Ascending aorta (tissue), 2 donors: ENCODE measurements around the gene SHLD2. TPM values are rescaled to one million over a fixed set of nuclear protein-coding genes. Genes with fewer than 3 reads are reported as not detected.

Source experiments
- DNase-seq, 2 donors: peaks; one replicate each; pipeline ENCODE4 v3.0.0-alpha.2; 2019; ENCODE audit warnings: low spot score in 2 of 2
- H3K27ac ChIP-seq, 2 donors: fragments of 200-600 bp; sonication (generic); one replicate each; pipeline ENCODE4 v1.5.1; 2016 to 2017; ENCODE audit warnings: mild to moderate bottlenecking in 1 of 2
- H3K27me3 ChIP-seq: fragments of 200-600 bp; sonication (generic); one replicate; pipeline ENCODE4 v1.5.1; 2017
- H3K36me3 ChIP-seq, 2 donors: fragments of 200-600 bp; sonication (generic); one replicate each; pipeline ENCODE4 v1.5.1; 2016
- H3K4me1 ChIP-seq, 2 donors: fragments of 200-600 bp; sonication (generic); one replicate each; pipeline ENCODE4 v1.5.1; 2016 to 2017; ENCODE audit warnings: mild to moderate bottlenecking in 1 of 2
- H3K4me3 ChIP-seq, 2 donors: fragments of 200-600 bp; sonication (generic); one replicate each; pipeline ENCODE4 v1.5.1; 2016 to 2017; ENCODE audit warnings: mild to moderate bottlenecking in 1 of 2
- H3K9me3 ChIP-seq, 2 donors: fragments of 200-600 bp; sonication (generic); one replicate each; pipeline ENCODE4 v1.5.1; 2016
- CTCF ChIP-seq, 3 experiments: fragments of 200-600 bp in 2 of 3; fragments of 450-650 bp in 1 of 3; sonication (generic) in 2 of 3; IDR thresholded peaks; one replicate each; pipeline ENCODE4 v1.5.1; 2016 to 2019; ENCODE audit warnings: antibody characterized with exemption in 3 of 3, mild to moderate bottlenecking in 1 of 3, moderate library complexity in 1 of 3
- intact Hi-C: fragments of 100-400 bp; cut with DNase I; formaldehyde crosslinking; loops from one replicate; pipeline ENCODE4 v1.15.1; 2023
- total RNA-seq: library from RNA; depleted of rRNA; stranded (reverse); fragments of >200 nt; gene quantifications from one replicate; pipeline ENCODE4 v1.1.0, GENCODE V29; 2016

The SHLD2 gene
- total RNA-seq, 1 donor from 2014 or later, result 19.7 TPM

GRCh38 chr10:87054373-87055295, 40.4 kb upstream of the SHLD2 start:
- no peaks in the 10 kb centered on the region for H3K4me1 ChIP-seq
- no peaks in the 10 kb centered on the region for H3K27me3 ChIP-seq
- H3K27ac ChIP-seq, result peak overlapping the region; percentile 18 to 25
- no peak for TF ChIP-seq CTCF (IDR thresholded peaks at IDR 0.05)
- intact Hi-C loops, result loop anchor here (5.0 kb wide), 1 partner anchor 112 kb away; no protein-coding TSS in a partner anchor
- DNase-seq, result no peak
- no peak overlapping the region for H3K4me3 ChIP-seq
- H3K36me3 ChIP-seq, result peaks cover 86 to 88% of the 10 kb centered on the region in 2 donors
- no peaks in the 10 kb centered on the region for H3K9me3 ChIP-seq

GRCh38 chr10:87058171-87058570, 36.8 kb upstream of the SHLD2 start:
- no peak for DNase-seq
- Histone ChIP-seq H3K9me3 (no peaks in the 10 kb centered on the region), H3K36me3 (peaks cover 85 to 88% of the 10 kb centered on the region in 2 donors), H3K4me1 (no peaks in the 10 kb centered on the region), H3K4me3 (no peak overlapping the region), H3K27ac (no peak overlapping the region), H3K27me3 (no peaks in the 10 kb centered on the region)
- intact Hi-C loops, result loop anchor here (5.0 kb wide), 1 partner anchor 116 kb away; no protein-coding TSS in a partner anchor
- TF ChIP-seq CTCF (IDR thresholded peaks at IDR 0.05), result no peak

- H3K36me3 ChIP-seq, result peaks cover 88 to 90% of the 10 kb centered on the region in 2 donors
- intact Hi-C loops, result loop anchor here (5.0 kb wide), 1 partner anchor 117 kb away; no protein-coding TSS in a partner anchor
Observed at GRCh38 chr10:87059401-87059800, 35.6 kb upstream of the SHLD2 start.

GRCh38 chr10:87060280-87060928, 34.6 kb upstream of the SHLD2 start:
- no peak for DNase-seq
- Histone ChIP-seq H3K9me3 (no peaks in the 10 kb centered on the region), H3K27me3 (no peaks in the 10 kb centered on the region), H3K36me3 (peaks cover 82 to 89% of the 10 kb centered on the region in 2 donors), H3K4me1 (no peaks in the 10 kb centered on the region), H3K4me3 (no peak overlapping the region), H3K27ac (no peak overlapping the region)
- intact Hi-C loops, result no loop called here
- no peak for TF ChIP-seq CTCF (IDR thresholded peaks at IDR 0.05)

More at GRCh38 chr10:87059401-87059800, 35.6 kb upstream of the SHLD2 start:
- Histone ChIP-seq H3K27ac (no peak overlapping the region), H3K9me3 (no peaks in the 10 kb centered on the region), H3K4me1 (no peaks in the 10 kb centered on the region), H3K27me3 (no peaks in the 10 kb centered on the region), H3K4me3 (no peak overlapping the region)
- no peak for TF ChIP-seq CTCF (IDR thresholded peaks at IDR 0.05)
- no peak for DNase-seq

- H3K4me1 ChIP-seq, result no peaks in the 10 kb centered on the region
- H3K4me3 ChIP-seq, result no peak overlapping the region
- no peak overlapping the region for H3K27ac ChIP-seq
- intact Hi-C loops, result no loop called here
- no peak for TF ChIP-seq CTCF (IDR thresholded peaks at IDR 0.05)
- peaks cover 73 to 90% of the 10 kb centered on the region in 2 donors for H3K36me3 ChIP-seq
- H3K27me3 ChIP-seq, result no peaks in the 10 kb centered on the region
- H3K9me3 ChIP-seq, result no peaks in the 10 kb centered on the region
- DNase-seq, result no peak
Observed at GRCh38 chr10:87064651-87065050, 30.4 kb upstream of the SHLD2 start.
